HEK293T (cell line): Measurements from ENCODE around the gene MAMDC2.

Experiments used
- ELF4 ChIP-seq: fragments of 450-650 bp; IDR thresholded peaks from 2 replicates; pipeline ENCODE4 v1.6.1; 2017; ENCODE audit warnings: antibody characterized with exemption
- FOXM1 ChIP-seq: fragments of 450-650 bp; IDR thresholded peaks from 2 replicates; pipeline ENCODE4 v1.6.1; 2017; ENCODE audit warnings: mild to moderate bottlenecking, borderline replicate concordance
- HDGF ChIP-seq: fragments of 450-650 bp; IDR thresholded peaks from 2 replicates; pipeline ENCODE4 v1.6.1; 2017; ENCODE audit warnings: antibody characterized with exemption, borderline replicate concordance
- L3MBTL2 ChIP-seq: fragments of 450-650 bp; conservative IDR thresholded peaks from 2 replicates; pipeline ENCODE4 v1.6.1; 2016; ENCODE audit warnings: mild to moderate bottlenecking
- NFRKB ChIP-seq: fragments of 450-650 bp; IDR thresholded peaks from 2 replicates; pipeline ENCODE4 v1.6.1; 2016; ENCODE audit warnings: mild to moderate bottlenecking, moderate library complexity
- SP1 ChIP-seq: fragments of 450-650 bp; IDR thresholded peaks from 2 replicates; pipeline ENCODE4 v1.6.1; 2017
- TF ChIP-seq, protein P1 (sequence below): fragments of 450-650 bp; IDR thresholded peaks from 2 replicates; pipeline ENCODE4 v1.6.1; 2016

DNA sequence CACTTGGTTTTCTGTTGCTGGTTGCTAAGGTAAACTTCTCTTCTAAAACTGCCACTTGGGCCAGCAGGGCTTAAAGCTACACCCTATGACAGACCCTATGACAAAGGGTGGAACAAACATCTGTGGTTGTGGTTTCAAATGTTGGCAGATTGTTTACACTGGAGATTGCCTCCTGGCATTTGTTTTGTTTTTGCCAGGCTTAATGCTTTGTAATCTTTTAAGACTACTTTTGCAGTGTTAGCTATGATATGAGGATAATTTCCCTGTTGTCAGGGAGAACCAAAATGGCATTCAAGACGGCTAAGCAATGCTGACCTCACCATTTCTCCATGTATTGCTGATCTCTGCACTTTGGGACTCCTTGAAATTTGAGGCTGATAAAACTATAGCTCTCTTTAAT is 50.3 kb downstream of the MAMDC2 start:
- no peak for TF ChIP-seq FOXM1
- TF ChIP-seq SP1 = no peak
- TF ChIP-seq, protein P1, sequence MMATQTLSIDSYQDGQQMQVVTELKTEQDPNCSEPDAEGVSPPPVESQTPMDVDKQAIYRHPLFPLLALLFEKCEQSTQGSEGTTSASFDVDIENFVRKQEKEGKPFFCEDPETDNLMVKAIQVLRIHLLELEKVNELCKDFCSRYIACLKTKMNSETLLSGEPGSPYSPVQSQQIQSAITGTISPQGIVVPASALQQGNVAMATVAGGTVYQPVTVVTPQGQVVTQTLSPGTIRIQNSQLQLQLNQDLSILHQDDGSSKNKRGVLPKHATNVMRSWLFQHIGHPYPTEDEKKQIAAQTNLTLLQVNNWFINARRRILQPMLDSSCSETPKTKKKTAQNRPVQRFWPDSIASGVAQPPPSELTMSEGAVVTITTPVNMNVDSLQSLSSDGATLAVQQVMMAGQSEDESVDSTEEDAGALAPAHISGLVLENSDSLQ = no peak
- TF ChIP-seq NFRKB = no peak
- TF ChIP-seq L3MBTL2 = no peak
- no peak for TF ChIP-seq HDGF
- TF ChIP-seq ELF4 = no peak
